Smooth muscle cell (in vitro differentiated cells): Measurements from ENCODE around the gene DOCK10. TPM values are rescaled to one million over a fixed set of nuclear protein-coding genes. Genes with fewer than 3 reads are reported as not detected.
A peak's percentile ranks its signal among the peaks of the same experiment; 100 is the strongest.

Experiments
- DNase-seq: peaks from one replicate; lab custom pipeline; 2025; ENCODE audit not compliant: unreplicated experiment; lab: John Stamatoyannopoulos, UW
- H2AFZ ChIP-seq: fragments of 200-600 bp; sonication (generic); 2 replicates; pipeline ENCODE4 v1.6.0; 2016; ENCODE audit warnings: antibody characterized with exemption, low read depth, mild to moderate bottlenecking
- H3F3A ChIP-seq: fragments of 200-600 bp; sonication (generic); 2 replicates; pipeline ENCODE4 v1.6.0; 2017; ENCODE audit warnings: antibody characterized with exemption, low read depth
- H3K27ac ChIP-seq: fragments of 200-600 bp; sonication (generic); 2 replicates; pipeline ENCODE4 v1.5.1; 2016; ENCODE audit warnings: low read depth, mild to moderate bottlenecking
- H3K27me3 ChIP-seq: fragments of 200-600 bp; sonication (generic); 2 replicates; pipeline ENCODE4 v1.6.1; 2016; ENCODE audit warnings: low read depth, mild to moderate bottlenecking
- H3K36me3 ChIP-seq: fragments of 200-600 bp; sonication (generic); 2 replicates; pipeline ENCODE4 v1.5.1; 2016; ENCODE audit warnings: low read depth
- H3K4me1 ChIP-seq: fragments of 200-600 bp; sonication (generic); 2 replicates; pipeline ENCODE4 v1.5.1; 2016; ENCODE audit warnings: low read depth
- H3K4me2 ChIP-seq: fragments of 200-600 bp; sonication (generic); 2 replicates; pipeline ENCODE4 v1.6.0; 2016; ENCODE audit warnings: mild to moderate bottlenecking
- H3K4me3 ChIP-seq: fragments of 200-600 bp; sonication (generic); 2 replicates; pipeline ENCODE4 v1.5.1; 2016; ENCODE audit warnings: mild to moderate bottlenecking
- H3K79me2 ChIP-seq: fragments of 200-600 bp; sonication (generic); 2 replicates; pipeline ENCODE4 v1.6.0; 2016; ENCODE audit warnings: low read depth, mild to moderate bottlenecking
- H3K9ac ChIP-seq: fragments of 200-600 bp; sonication (generic); 2 replicates; pipeline ENCODE4 v1.6.0; 2016; ENCODE audit warnings: low read depth
- H3K9me3 ChIP-seq: fragments of 200-600 bp; sonication (generic); replicated peaks from 2 replicates; pipeline ENCODE4 v1.5.1; 2016; ENCODE audit warnings: low read depth
- H4K20me1 ChIP-seq: fragments of 200-600 bp; sonication (generic); 2 replicates; pipeline ENCODE4 v1.6.0; 2016; ENCODE audit warnings: low read depth
- CTCF ChIP-seq: fragments of 200-600 bp; sonication (generic); IDR thresholded peaks from 2 replicates; pipeline ENCODE4 v1.5.1; 2017; ENCODE audit warnings: borderline replicate concordance, mild to moderate bottlenecking, antibody characterized with exemption; ENCODE audit not compliant: insufficient read depth, poor library complexity, severe bottlenecking
- WGBS: methylation state at CpG from one replicate; pipeline ENCODE4 v1.1.7; 2016; ENCODE audit warnings: low lambda C conversion rate; 5-methylcytosine and 5-hydroxymethylcytosine counted together
- polyA plus RNA-seq: library from polyadenylated mRNA; unstranded; fragments of >200 nt; fragmentation: Nextera tagmentation; extraction: Ambion mirVana; gene quantifications from 2 replicates; pipeline ENCODE4 v1.2.1, GENCODE V29; 2016
- total RNA-seq: library from RNA; depleted of rRNA; stranded (reverse); fragments of >200 nt; gene quantifications from 2 replicates; pipeline ENCODE4 v1.2.3, GENCODE V29; 2014

The DOCK10 gene
- total and polyA plus RNA-seq, 2 experiments from 2014 or later, result 0.04 TPM; not detected in 1

- Histone ChIP-seq H3K79me2 (no peaks in the 10 kb centered on the region), H3K4me1 (no peaks in the 10 kb centered on the region), H3K4me3 (no peak overlapping the region), H3K9ac (no peak overlapping the region), H2AFZ (no peak overlapping the region), H4K20me1 (no peaks in the 10 kb centered on the region), H3K4me2 (no peak overlapping the region), H3K27ac (no peak overlapping the region), H3K36me3 (no peaks in the 10 kb centered on the region), H3F3A (no peaks in the 10 kb centered on the region), H3K27me3 (no peaks in the 10 kb centered on the region), H3K9me3 (no peaks in the 10 kb centered on the region)
- DNase-seq, result no peak
- WGBS, result 82% methylated on average over 1 of the region's 1 CpG
- TF ChIP-seq CTCF, result no peak
Measured at GRCh38 chr2:224731665-224732064, 310.6 kb downstream of the DOCK10 start.

GRCh38 chr2:224729435-224729834, 312.8 kb downstream of the DOCK10 start:
- Histone ChIP-seq H3K36me3 (no peaks in the 10 kb centered on the region), H2AFZ (no peak overlapping the region), H3K9ac (no peak overlapping the region), H3K4me2 (no peak overlapping the region), H3K4me1 (no peaks in the 10 kb centered on the region), H4K20me1 (no peaks in the 10 kb centered on the region), H3K27ac (no peak overlapping the region), H3K79me2 (no peaks in the 10 kb centered on the region), H3K4me3 (no peak overlapping the region), H3F3A (no peaks in the 10 kb centered on the region), H3K27me3 (no peaks in the 10 kb centered on the region), H3K9me3 (no peaks in the 10 kb centered on the region)
- WGBS, result 93% methylated on average over 1 of the region's 1 CpG
- DNase-seq, result no peak
- TF ChIP-seq CTCF, result no peak

GRCh38 chr2:224724331-224724730, 317.9 kb downstream of the DOCK10 start:
- Histone ChIP-seq H4K20me1 (no peaks in the 10 kb centered on the region), H3K36me3 (no peaks in the 10 kb centered on the region), H3K4me1 (no peaks in the 10 kb centered on the region), H3F3A (no peaks in the 10 kb centered on the region), H3K79me2 (no peaks in the 10 kb centered on the region), H3K27me3 (no peaks in the 10 kb centered on the region), H3K4me3 (no peak overlapping the region), H3K9ac (no peak overlapping the region), H3K9me3 (no peaks in the 10 kb centered on the region), H3K27ac (no peak overlapping the region), H3K4me2 (no peak overlapping the region), H2AFZ (no peak overlapping the region)
- 100% methylated on average over 2 of the region's 2 CpGs for WGBS
- no peak for TF ChIP-seq CTCF
- DNase-seq, result no peak

GRCh38 chr2:224723586-224724217, 318.6 kb downstream of the DOCK10 start:
- no peak overlapping the region for H3K4me2 ChIP-seq

More at GRCh38 chr2:224723586-224724217, 318.6 kb downstream of the DOCK10 start:
- H3F3A ChIP-seq, result no peaks in the 10 kb centered on the region
- no peak overlapping the region for H2AFZ ChIP-seq
- no peak for TF ChIP-seq CTCF
- no peaks in the 10 kb centered on the region for H3K4me1 ChIP-seq
- H3K27ac ChIP-seq, result peak overlapping the region; percentile 73
- no peaks in the 10 kb centered on the region for H3K79me2 ChIP-seq
- H3K9ac ChIP-seq, result no peak overlapping the region
- H4K20me1 ChIP-seq, result no peaks in the 10 kb centered on the region
- no peaks in the 10 kb centered on the region for H3K36me3 ChIP-seq
- DNase-seq, result no peak
- no peak overlapping the region for H3K4me3 ChIP-seq
- 59% methylated on average over 2 of the region's 2 CpGs for WGBS
- no peaks in the 10 kb centered on the region for H3K9me3 ChIP-seq
- no peaks in the 10 kb centered on the region for H3K27me3 ChIP-seq
